NCI-H748 treated with DMSO at 0.1 percent for 48 hours (cell line): Measurements from ENCODE around the gene SULF2.

Source experiments
- DNase-seq: peaks from one replicate; lab custom pipeline; 2025; lab: John Stamatoyannopoulos, UW

SULF2 gene

DNA sequence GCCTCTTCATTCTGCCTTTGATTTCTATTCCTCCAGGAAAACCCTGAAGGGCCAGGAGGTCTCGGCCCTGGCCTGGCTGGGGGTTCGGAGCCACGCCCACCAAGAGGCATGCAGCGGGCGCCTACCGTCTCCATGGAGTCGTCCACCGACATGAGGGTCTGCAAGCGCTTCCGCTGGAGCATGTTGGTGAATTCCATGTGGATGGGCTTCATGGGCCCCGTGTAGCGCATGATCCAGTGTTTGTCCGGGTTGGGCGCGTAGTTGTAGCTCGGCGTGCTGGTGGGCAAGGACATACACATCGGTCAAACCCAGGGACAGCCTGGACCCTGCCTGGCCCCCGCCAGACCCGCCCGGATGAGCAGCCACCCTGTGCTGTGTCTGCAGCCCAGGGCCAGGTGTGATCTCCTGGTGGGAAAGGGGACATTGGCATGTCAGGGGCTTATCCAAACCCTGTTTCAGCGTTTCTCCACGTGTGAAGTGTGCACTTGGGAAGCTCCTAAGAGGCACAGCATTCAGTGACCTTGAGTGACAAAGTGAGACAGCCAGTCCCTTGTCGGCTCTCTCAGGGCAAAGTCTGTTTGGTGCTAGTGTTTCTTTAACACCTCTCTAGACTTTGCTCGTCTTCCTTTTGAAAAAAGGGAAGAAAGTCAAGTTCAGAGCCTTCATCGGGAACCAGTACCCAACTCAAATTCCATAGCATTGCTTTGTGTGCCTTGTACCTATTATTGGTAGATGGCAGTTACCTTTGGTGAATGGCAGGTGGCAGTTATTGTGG, 100.8 kb downstream of the SULF2 start:
- DNase-seq, result no peak

- DNase-seq, result no peak
Measured at GRCh38 chr20:47682916-47683315, 102.4 kb downstream of the SULF2 start.

DNA sequence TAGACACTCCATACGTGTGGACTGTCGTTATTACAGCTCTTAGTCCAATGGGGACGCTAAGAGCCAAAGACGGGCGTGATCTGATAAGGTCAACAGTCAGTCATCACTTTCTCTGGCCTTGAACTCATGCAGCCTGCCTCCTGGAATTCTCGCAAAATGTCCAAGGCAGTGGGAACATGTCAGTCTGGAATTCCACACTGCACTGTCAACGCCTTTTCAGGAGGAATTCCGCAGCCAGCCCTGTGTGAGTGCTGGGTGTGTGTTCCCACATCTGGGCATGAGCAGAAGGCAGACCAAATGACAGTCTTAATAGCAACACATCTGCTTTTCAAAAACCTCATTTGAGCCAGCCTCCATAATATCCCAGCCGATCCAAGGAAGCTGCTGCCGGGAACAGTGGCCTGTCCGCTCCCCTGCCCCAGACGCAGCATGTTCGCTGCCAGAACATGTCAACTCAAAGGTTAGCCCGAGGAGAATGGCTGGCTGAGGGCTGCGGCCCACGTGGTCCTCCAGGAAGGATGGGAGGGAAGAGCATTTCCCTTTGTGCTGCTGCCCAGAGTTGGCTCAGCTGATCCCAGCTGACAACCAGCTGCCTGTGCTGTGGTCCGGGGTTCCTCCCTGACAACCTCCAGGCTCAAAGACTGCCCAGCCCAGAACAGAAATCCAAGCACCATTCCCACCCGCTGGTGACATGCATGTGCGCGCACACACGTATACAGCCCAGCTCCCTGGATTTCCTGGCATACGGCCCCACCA, 103.1 kb downstream of the SULF2 start:
- DNase-seq, result no peak

GRCh38 chr20:47680804-47681529, 104.3 kb downstream of the SULF2 start:
- DNase-seq, result no peak

DNA sequence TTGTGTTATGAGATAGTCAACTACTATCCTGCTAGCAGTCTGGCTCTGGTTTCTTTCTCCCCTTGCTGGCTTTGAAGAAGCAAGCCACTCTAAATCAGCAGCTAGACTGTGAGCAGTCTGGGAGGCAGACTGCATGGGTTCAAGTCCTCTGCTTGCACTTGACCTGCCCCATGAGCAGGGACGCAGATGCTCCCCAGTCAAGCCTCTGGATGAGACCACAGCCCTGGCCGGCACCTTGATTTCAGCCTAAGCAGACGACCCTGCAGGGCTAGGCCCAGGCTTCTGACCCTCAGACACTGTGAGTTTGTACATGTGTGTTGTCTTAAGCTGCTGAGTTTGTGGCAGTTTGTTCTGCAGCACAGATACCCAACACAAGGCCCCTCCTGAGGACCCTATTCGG, 105.8 kb downstream of the SULF2 start:
- no peak for DNase-seq

DNA sequence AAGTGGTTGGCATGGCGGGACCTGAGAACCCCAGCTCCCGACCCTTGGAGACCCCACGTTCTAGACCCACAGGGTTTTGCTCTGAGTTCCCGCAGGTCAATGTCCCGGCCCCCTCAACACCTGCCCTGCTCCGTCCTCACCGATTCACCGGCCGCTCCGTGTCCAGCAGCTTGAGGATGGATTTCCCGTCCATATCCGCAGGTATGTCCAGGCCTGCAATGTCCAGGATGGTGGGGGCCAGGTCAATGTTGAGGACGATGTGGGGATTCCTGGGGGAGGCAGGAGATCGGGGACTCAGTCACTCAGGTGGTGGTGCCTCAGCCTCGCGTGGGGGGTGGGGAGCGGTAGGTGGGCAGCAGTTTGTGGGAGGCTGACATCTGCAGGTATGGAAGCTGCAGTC, 106.7 kb downstream of the SULF2 start:
- DNase-seq, result no peak

DNA sequence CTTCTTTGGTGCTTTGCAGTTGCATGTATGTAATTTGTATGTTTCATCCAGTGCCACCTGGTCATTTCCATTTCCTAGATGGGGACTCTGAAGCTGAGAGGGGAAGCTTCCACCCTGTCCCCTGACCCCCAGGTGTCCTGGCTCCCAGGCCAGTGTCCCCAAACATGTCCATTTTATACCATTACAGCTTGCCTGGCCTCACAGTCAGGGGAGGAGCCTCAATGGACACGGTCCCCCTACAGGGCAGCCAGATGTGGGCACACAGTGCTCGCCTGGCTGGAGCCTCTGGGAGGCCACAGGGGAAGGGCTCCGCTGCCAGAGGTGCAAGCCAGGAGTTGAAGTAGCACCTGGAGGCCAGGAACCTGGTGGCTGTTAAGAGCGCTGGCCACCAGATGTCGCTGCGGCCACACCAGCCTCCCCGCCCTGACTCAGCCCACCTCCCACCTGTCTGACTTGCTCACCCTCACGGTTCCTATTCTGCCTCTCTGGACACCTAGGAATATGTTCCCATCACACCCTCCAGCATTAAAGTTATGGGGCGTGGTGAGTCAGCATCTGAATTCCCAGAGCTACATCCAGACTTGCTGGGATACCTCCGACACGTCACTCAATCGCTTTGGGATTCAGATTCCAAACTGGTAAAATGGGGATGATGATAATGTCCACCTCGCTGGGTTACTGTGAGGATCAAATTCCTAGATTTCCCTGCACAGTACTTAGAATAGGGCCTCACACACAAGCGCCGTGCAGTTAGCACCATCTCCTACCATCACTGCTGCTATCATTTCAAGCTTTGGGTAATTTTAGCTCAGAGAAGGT, 107.4 kb downstream of the SULF2 start:
- peak; percentile 39 for DNase-seq

GRCh38 chr20:47676912-47677634, 108.2 kb downstream of the SULF2 start:
- DNase-seq, result no peak

GRCh38 chr20:47676219-47676721, 109.0 kb downstream of the SULF2 start:
- DNase-seq, result no peak

GRCh38 chr20:47675190-47676142, 109.8 kb downstream of the SULF2 start:
- no peak for DNase-seq

GRCh38 chr20:47674686-47675085, 110.6 kb downstream of the SULF2 start:
- DNase-seq, result no peak

DNA sequence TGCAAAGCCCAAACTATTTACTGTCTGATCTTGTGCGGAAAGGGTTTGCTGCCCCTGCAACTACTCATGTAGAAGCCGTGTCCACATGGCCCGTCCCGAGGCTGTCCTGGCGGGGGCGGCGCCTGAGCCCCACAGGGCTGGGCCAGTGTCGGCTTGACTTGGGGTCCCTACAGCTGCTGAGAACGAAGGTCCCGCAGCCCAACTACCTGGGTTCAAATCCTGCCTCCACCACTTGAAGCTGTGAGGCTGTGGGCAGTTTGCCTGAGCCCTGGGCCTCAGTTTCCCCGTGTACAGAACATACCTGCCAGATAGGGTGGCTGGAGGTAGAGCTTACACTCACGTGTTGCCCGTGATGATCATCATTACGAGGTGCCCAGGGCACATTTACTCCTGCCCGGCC, 111.1 kb downstream of the SULF2 start:
- DNase-seq, result no peak

GRCh38 chr20:47673671-47673955, 111.7 kb downstream of the SULF2 start:
- no peak for DNase-seq

DNA sequence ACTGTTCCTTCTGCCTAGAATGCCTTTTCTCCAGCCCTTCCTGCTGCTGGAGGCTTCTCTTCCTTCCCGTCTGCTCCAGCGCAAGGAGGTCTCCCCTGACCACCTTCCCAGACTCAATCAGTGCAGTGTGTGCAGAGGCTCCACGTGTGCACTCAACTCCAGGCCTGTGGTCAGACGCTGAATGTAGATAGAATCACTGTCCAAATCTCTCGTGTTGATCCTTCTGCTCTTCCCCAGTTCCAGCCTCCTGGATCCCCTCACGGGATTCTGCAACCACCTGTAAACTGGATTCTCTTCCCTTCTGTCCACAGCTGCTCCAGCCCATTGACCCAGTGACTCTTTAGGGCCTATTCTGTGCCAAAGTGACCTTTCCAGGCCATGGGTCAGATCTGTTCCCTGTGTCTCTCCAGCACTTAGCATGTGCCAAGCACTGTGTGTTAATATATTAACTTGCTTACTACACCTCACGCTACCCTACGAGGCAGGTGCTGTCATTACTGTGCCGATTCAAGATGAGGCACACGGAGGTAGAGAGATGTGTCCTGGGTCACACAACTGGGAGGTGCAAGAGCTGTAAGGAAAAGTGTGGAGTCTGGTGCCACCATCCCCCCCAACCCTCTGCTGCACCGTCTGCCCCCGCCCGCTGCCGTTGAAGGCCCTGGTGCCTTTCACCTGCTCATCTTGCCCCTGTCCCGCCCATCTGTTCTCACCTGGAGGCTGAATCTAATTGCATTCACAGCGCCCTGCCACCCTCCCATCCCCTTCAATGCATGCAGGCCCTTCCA, 112.2 kb downstream of the SULF2 start:
- DNase-seq, result no peak

DNA sequence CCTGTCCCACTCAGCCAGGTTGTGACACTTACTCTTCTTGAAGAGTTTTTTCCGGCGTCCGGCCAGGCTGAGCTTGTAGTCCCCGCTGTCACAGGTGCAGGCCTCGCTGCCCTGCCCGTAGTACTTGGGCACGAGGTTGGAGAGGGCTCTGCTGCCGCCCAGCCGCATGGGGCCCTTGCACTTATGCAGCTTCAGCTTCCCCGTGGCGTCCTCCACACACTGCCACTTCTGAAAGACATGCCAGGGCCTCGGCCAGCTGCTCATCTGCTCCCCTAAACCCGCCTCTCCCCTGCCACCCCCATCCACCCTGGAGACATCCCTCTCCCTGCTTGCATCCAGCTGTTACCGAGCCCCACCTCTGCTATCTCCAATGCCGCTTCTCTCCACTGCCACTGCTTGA, 113.1 kb downstream of the SULF2 start:
- DNase-seq, result no peak

- DNase-seq, result no peak
Measured at GRCh38 chr20:47670913-47671312, 114.4 kb downstream of the SULF2 start.

DNA sequence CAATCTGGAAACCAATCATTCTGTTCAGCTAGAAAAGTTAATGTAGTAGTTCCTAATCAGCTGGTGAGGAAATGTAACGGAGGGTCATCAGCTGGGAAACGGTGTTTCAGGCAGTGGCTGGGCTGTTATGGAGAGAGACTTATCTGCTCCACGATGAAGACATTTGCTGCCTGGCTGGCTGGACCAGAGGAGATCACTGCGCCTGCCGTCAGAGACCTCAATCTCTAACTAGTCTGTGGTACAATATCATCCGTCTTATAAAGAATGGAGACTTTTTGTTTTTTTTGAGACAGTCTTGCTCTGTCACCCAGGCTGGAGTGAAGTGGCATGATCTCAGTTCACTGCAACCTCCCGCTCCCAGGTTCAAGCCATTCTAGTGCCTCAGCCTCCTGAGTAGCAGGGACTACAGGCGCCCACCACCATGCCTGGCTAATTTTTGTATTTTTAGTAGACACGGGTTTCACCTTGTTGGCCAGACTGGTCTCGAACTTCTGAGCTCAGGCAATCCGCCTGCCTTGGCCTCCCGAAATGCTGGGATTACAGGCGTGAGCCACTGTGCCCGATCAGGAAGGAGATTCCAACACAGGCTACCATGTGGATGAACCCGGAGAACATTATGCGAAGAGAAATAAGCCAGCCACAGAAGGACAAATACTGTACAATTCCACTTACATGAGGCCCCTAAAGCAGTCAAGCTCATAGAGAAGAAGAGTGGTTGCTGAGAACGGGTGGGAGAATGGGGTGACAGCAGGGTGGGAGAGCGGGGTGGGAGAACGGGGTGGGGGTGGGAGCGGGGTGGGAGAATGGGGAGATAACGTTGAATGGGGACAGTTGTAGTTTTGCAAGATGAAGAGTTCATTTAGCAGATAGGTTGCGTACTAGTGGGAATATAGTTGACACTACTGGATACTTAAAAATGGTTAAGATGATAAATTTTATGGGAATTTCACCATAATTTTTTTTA, 115.1 kb downstream of the SULF2 start:
- no peak for DNase-seq

DNA sequence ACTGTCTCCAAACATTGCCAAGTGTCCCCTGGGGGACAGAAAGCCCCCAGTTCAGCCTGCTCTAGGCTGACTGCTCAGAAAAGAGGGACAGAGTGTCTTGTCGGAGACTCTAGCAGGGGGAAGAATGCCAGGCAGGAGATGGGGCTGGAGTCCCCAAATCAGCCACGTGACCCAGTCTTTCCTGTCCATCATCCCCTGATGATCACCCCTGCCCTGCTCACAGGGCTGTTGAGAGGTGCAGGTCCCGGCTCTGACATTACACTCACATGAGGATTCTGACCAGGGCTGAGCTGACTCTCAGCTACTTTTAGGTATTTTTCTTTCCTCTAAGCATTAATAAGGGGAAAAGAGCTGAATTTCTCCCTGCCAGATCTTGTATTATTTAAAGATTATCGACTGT, 115.8 kb downstream of the SULF2 start:
- no peak for DNase-seq
